Stomach (tissue), 4 donors: ENCODE measurements around the gene TBC1D5.

Source experiments
- POLR2AphosphoS5 ChIP-seq, 3 donors: sonication (generic); formaldehyde crosslinking; IDR thresholded peaks; one replicate each; pipeline ENCODE4 v1.6.1; 2016; ENCODE audit warnings: antibody characterized with exemption in 3 of 3
- TF ChIP-seq, protein P1 (sequence below), 7 experiments: fragments of 450-650 bp in 4 of 7; fragments of 200-600 bp in 3 of 7; sonication (generic) in 3 of 7; IDR thresholded peaks; one replicate each; pipeline ENCODE4 v1.5.1; 2016 to 2019; ENCODE audit warnings: antibody characterized with exemption in 7 of 7, control low read depth in 2 of 7, mild to moderate bottlenecking in 1 of 7

GRCh38 chr3:17640466-17640865 lies 102.0 kb downstream of the TBC1D5 start:
- TF ChIP-seq, protein P1, sequence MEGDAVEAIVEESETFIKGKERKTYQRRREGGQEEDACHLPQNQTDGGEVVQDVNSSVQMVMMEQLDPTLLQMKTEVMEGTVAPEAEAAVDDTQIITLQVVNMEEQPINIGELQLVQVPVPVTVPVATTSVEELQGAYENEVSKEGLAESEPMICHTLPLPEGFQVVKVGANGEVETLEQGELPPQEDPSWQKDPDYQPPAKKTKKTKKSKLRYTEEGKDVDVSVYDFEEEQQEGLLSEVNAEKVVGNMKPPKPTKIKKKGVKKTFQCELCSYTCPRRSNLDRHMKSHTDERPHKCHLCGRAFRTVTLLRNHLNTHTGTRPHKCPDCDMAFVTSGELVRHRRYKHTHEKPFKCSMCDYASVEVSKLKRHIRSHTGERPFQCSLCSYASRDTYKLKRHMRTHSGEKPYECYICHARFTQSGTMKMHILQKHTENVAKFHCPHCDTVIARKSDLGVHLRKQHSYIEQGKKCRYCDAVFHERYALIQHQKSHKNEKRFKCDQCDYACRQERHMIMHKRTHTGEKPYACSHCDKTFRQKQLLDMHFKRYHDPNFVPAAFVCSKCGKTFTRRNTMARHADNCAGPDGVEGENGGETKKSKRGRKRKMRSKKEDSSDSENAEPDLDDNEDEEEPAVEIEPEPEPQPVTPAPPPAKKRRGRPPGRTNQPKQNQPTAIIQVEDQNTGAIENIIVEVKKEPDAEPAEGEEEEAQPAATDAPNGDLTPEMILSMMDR (IDR thresholded peaks at IDR 0.05): no peak
- TF ChIP-seq POLR2AphosphoS5 (IDR thresholded peaks at IDR 0.05): no peak
